Trophoblast cell (in vitro differentiated cells and primary cell): ENCODE results near the gene ST3GAL5.

ENCODE experiments used
- DNase-seq, 2 donors: peaks; one replicate each; pipeline ENCODE4 v3.0.0-alpha.2; 2016
- H2AFZ ChIP-seq: 2 replicates; pipeline ENCODE4 v1.6.1; 2013; ENCODE audit warnings: low read length, moderate library complexity, mild to moderate bottlenecking; ENCODE audit not compliant: insufficient read depth, poor library complexity
- H2AK5ac ChIP-seq: 2 replicates; pipeline ENCODE4 v1.6.1; 2013; ENCODE audit warnings: mild to moderate bottlenecking, low read length
- H2BK120ac ChIP-seq: 2 replicates; pipeline ENCODE4 v1.6.1; 2013; ENCODE audit warnings: low read length, mild to moderate bottlenecking, moderate library complexity; ENCODE audit not compliant: insufficient read depth, poor library complexity
- H2BK12ac ChIP-seq: 2 replicates; pipeline ENCODE4 v1.6.1; 2013; ENCODE audit warnings: mild to moderate bottlenecking, low read length, moderate library complexity
- H2BK5ac ChIP-seq: 2 replicates; pipeline ENCODE4 v1.6.1; 2013; ENCODE audit warnings: low read length, low read depth, moderate library complexity, mild to moderate bottlenecking; ENCODE audit not compliant: poor library complexity
- H3K14ac ChIP-seq: 2 replicates; pipeline ENCODE4 v1.6.1; 2013; ENCODE audit warnings: mild to moderate bottlenecking, low read length
- H3K18ac ChIP-seq: 2 replicates; pipeline ENCODE4 v1.6.1; 2013; ENCODE audit warnings: mild to moderate bottlenecking, low read length
- H3K23ac ChIP-seq: 2 replicates; pipeline ENCODE4 v1.6.1; 2013; ENCODE audit warnings: low read length
- H3K27ac ChIP-seq: 2 replicates; pipeline ENCODE4 v1.5.1; 2013; ENCODE audit warnings: low read depth, mild to moderate bottlenecking, inconsistent platforms, low read length, moderate library complexity
- H3K27me3 ChIP-seq: 2 replicates; pipeline ENCODE4 v1.6.1; 2013; ENCODE audit warnings: inconsistent platforms, mild to moderate bottlenecking, low read length, moderate library complexity; ENCODE audit not compliant: insufficient read depth
- H3K36me3 ChIP-seq, 2 experiments: 1 replicate in 1 of 2; 2 replicates in 1 of 2; pipeline ENCODE4 v1.6.1; 2013; ENCODE audit warnings: low read length in 2 of 2, mild to moderate bottlenecking in 2 of 2, moderate library complexity in 1 of 2; ENCODE audit not compliant: insufficient read depth in 2 of 2, control insufficient read depth in 1 of 2
- H3K4ac ChIP-seq: 2 replicates; pipeline ENCODE4 v1.6.1; 2013; ENCODE audit warnings: low read depth, mild to moderate bottlenecking, low read length, moderate library complexity
- H3K4me1 ChIP-seq, 2 experiments: 1 replicate in 1 of 2; 2 replicates in 1 of 2; pipeline ENCODE4 v1.6.1; 2013; ENCODE audit warnings: low read length in 2 of 2, mild to moderate bottlenecking in 2 of 2, moderate library complexity in 1 of 2; ENCODE audit not compliant: insufficient read depth in 2 of 2, control insufficient read depth in 1 of 2
- H3K4me2 ChIP-seq: 2 replicates; pipeline ENCODE4 v1.6.1; 2013; ENCODE audit warnings: inconsistent platforms, mild to moderate bottlenecking, low read length, moderate library complexity
- H3K4me3 ChIP-seq: 2 replicates; pipeline ENCODE4 v1.5.1; 2013; ENCODE audit warnings: mild to moderate bottlenecking, low read depth, low read length, inconsistent platforms
- H3K79me1 ChIP-seq: one replicate; pipeline ENCODE4 v1.6.1; 2013; ENCODE audit warnings: low read length
- H3K79me2 ChIP-seq: 2 replicates; pipeline ENCODE4 v1.6.1; 2013; ENCODE audit warnings: low read length, mild to moderate bottlenecking; ENCODE audit not compliant: control insufficient read depth, insufficient read depth, poor library complexity
- H3K9ac ChIP-seq: 2 replicates; pipeline ENCODE4 v1.6.1; 2013; ENCODE audit warnings: mild to moderate bottlenecking, low read length
- H3K9me3 ChIP-seq: 2 replicates; pipeline ENCODE4 v1.6.1; 2013; ENCODE audit warnings: low read depth, mild to moderate bottlenecking, control low read depth, inconsistent platforms, low read length; ENCODE audit not compliant: insufficient read depth
- H4K12ac ChIP-seq: 2 replicates; pipeline ENCODE4 v1.6.1; 2013; ENCODE audit warnings: low read depth, mild to moderate bottlenecking, low read length, moderate library complexity
- H4K8ac ChIP-seq: 2 replicates; pipeline ENCODE4 v1.6.1; 2013; ENCODE audit warnings: low read depth, mild to moderate bottlenecking, low read length, moderate library complexity
- H4K91ac ChIP-seq: one replicate; pipeline ENCODE4 v1.6.1; 2013; ENCODE audit warnings: low read depth, mild to moderate bottlenecking, low read length, moderate library complexity
- WGBS: extraction: QIAGEN DNeasy Blood & Tissue Kit; methylation state at CpG from one replicate; pipeline ENCODE4 v1.1.7; 2013; ENCODE audit warnings: missing lambda C conversion rate; ENCODE audit not compliant: insufficient read length, insufficient coverage; ENCODE audit errors: extremely low coverage; 5-methylcytosine and 5-hydroxymethylcytosine counted together

ST3GAL5 gene

GRCh38 chr2:85804583-85804982 lies 84.2 kb downstream of the ST3GAL5 start:
- Histone ChIP-seq H3K18ac (no peak overlapping the region), H3K79me1 (no peaks in the 10 kb centered on the region), H3K27ac (no peak overlapping the region), H3K4me3 (no peak overlapping the region), H3K23ac (no peak overlapping the region), H2AFZ (no peak overlapping the region), H3K4ac (no peak overlapping the region), H3K9me3 (no peaks in the 10 kb centered on the region), H4K12ac (no peak overlapping the region), H2AK5ac (no peak overlapping the region), H3K27me3 (no peaks in the 10 kb centered on the region), H3K9ac (no peak overlapping the region), H3K79me2 (no peaks in the 10 kb centered on the region), H4K8ac (no peak overlapping the region), H3K4me1 (no peaks in the 10 kb centered on the region), H2BK12ac (no peak overlapping the region), H4K91ac (no peak overlapping the region), H3K36me3 (no peaks in the 10 kb centered on the region), H2BK120ac (no peak overlapping the region), H3K4me2 (no peak overlapping the region), H3K14ac (no peak overlapping the region), H2BK5ac (no peak overlapping the region)
- peak in 1 of 2 donors; percentile 59 for DNase-seq
- WGBS = no CpG with 5 or more reads among the region's 1 CpG

DNA sequence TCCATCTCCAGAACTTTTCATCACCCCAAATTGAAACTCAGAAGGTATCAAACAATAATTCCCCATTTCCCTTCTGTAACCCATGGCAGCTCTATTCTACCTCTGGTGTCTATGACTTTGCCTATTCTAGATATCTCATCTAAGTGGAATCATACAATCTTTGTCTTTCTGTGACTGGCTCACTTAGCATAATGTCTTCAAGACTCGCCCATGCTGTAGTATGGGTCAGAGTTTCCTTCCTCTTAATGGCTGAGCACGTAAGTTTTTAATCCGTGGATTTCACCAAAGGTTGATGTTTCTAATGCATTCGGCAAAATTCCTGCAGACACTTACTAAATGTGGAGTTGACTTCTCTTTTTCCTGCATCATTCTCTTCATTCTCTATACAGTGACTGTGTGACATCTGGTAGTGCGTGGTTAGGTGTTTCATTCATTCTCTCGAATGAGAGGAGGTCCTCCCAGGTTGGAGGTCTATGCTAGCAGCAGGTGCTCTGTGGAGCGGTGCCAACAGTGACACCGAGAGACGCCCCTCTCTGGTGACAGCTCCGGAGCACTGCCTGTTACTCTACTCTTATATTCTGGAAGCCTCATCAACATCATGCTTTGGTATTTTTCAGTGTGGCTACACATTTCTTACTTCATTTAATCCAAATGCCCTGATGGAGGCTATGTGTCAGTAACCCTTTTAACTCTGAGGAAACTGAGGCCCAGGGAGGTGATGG lies 84.9 kb downstream of the ST3GAL5 start:
- WGBS = no CpG with 5 or more reads among the region's 10 CpGs
- no peaks in the 10 kb centered on the region for H3K36me3 ChIP-seq
- no peak overlapping the region for H2BK120ac ChIP-seq
- H2BK12ac ChIP-seq = no peak overlapping the region
- H3K4me3 ChIP-seq = no peak overlapping the region
- no peaks in the 10 kb centered on the region for H3K79me2 ChIP-seq
- no peak overlapping the region for H3K23ac ChIP-seq
- H3K9me3 ChIP-seq = no peaks in the 10 kb centered on the region
- H3K18ac ChIP-seq = no peak overlapping the region
- DNase-seq = no peak
- H3K79me1 ChIP-seq = no peaks in the 10 kb centered on the region
- no peaks in the 10 kb centered on the region for H3K27me3 ChIP-seq
- H4K8ac ChIP-seq = no peak overlapping the region
- H3K4me1 ChIP-seq = no peaks in the 10 kb centered on the region
- no peak overlapping the region for H2AK5ac ChIP-seq
- H2AFZ ChIP-seq = no peak overlapping the region
- H2BK5ac ChIP-seq = no peak overlapping the region
- H3K14ac ChIP-seq = no peak overlapping the region
- no peak overlapping the region for H4K12ac ChIP-seq
- H3K4me2 ChIP-seq = no peak overlapping the region
- no peak overlapping the region for H3K4ac ChIP-seq
- H3K27ac ChIP-seq = no peak overlapping the region
- no peak overlapping the region for H3K9ac ChIP-seq
- H4K91ac ChIP-seq = no peak overlapping the region

DNA sequence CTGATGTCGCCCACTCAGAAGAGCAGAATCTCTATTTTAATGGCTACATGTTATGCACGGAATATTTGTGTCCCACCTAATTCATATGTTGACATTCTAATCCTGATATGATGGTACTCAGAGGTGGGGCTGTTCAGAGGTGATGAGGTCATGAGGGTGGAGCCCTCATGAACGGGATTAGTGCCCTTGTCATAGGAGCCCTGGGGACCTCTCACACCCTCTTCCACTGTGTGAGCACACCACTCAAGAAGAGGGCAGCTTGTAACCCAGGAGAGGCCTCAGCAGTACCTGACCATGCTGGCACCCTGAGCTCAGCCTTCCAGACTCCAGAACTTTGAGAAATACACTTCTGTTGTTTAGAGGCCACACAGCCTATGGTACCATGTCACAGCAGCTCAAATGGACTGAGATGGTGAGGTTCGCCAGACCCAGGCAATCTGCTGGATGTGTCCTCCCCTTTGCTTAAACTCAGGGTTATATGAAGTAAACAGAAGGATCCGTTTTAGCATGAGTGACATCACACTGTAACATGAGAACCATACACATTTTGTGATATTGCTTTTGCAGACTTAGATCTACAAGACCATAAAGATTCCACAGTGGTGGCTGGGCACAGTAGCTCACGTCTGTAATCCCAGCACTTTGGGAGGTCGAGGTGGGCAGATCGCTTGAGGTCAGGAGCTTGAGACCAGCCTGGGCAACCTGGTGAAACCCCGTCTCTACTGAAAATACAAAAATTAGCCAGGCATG lies 86.3 kb downstream of the ST3GAL5 start:
- Histone ChIP-seq H2AFZ (no peak overlapping the region), H3K36me3 (no peaks in the 10 kb centered on the region), H2BK12ac (no peak overlapping the region), H3K9ac (no peak overlapping the region), H3K4me3 (no peak overlapping the region), H3K14ac (no peak overlapping the region), H3K27me3 (no peaks in the 10 kb centered on the region), H2BK5ac (no peak overlapping the region), H3K79me2 (no peaks in the 10 kb centered on the region), H3K4me2 (no peak overlapping the region), H3K79me1 (no peaks in the 10 kb centered on the region), H3K4me1 (no peaks in the 10 kb centered on the region), H4K12ac (no peak overlapping the region), H4K8ac (no peak overlapping the region), H3K4ac (no peak overlapping the region), H4K91ac (no peak overlapping the region), H3K18ac (no peak overlapping the region), H3K23ac (no peak overlapping the region), H2AK5ac (no peak overlapping the region), H3K27ac (no peak overlapping the region), H3K9me3 (no peaks in the 10 kb centered on the region), H2BK120ac (no peak overlapping the region)
- DNase-seq = peak in 1 of 2 donors; percentile 25
- WGBS = no CpG with 5 or more reads among the region's 9 CpGs

- no peak for DNase-seq
- Histone ChIP-seq H2AK5ac (no peak overlapping the region), H3K27me3 (no peaks in the 10 kb centered on the region), H3K27ac (no peak overlapping the region), H2AFZ (no peak overlapping the region), H3K79me2 (no peaks in the 10 kb centered on the region), H3K18ac (no peak overlapping the region), H4K12ac (no peak overlapping the region), H3K4ac (no peak overlapping the region), H3K36me3 (no peaks in the 10 kb centered on the region), H3K9me3 (no peaks in the 10 kb centered on the region), H3K4me1 (no peaks in the 10 kb centered on the region), H4K8ac (no peak overlapping the region), H2BK12ac (no peak overlapping the region), H3K4me3 (no peak overlapping the region), H4K91ac (no peak overlapping the region), H3K79me1 (no peaks in the 10 kb centered on the region), H3K23ac (no peak overlapping the region), H2BK5ac (no peak overlapping the region), H3K9ac (no peak overlapping the region), H3K14ac (no peak overlapping the region), H3K4me2 (no peak overlapping the region), H2BK120ac (no peak overlapping the region)
- no CpG with 5 or more reads among the region's 5 CpGs for WGBS
Measured at GRCh38 chr2:85801871-85802270, 86.9 kb downstream of the ST3GAL5 start.
